Panc1 (cell line): Measurements from ENCODE around the gene TMEM244. TPM values are rescaled to one million over a fixed set of nuclear protein-coding genes. Genes with fewer than 3 reads are reported as not detected.
"Not testable (repeated sequence)": the region's sequence is repeated elsewhere in the genome, so short reads cannot be mapped to it uniquely, and the experiment has no call there.

ENCODE experiments used
- ATAC-seq: fragments of 200-7000 bp; cut with Tn5 transposase; 2 replicates; pipeline ENCODE4 v1.9.1; 2020; ENCODE audit warnings: mild to moderate bottlenecking, moderate library complexity
- BruUV-seq: library from RNA; stranded (reverse); fragments of 400-500 nt; replicated peaks from 2 replicates; lab custom pipeline; 2021; lab: Mats Ljungman, UMichigan
- CTCF ChIA-PET: fragments of 300-600 bp; sonication (Branson Sonifier 250); formaldehyde crosslinking; loops from one replicate; lab custom pipeline; 2022; ENCODE audit warnings: antibody characterized with exemption; lab: Charles Lee
- POLR2A ChIA-PET: fragments of 300-600 bp; sonication (Branson Sonifier 250); formaldehyde crosslinking; loops from one replicate; lab custom pipeline; 2022; ENCODE audit warnings: antibody characterized with exemption; lab: Charles Lee
- DNase-seq: peaks from one replicate; pipeline ENCODE4 v3.0.0-alpha.2; 2010; ENCODE audit warnings: low read depth, low spot score
- H3K27ac ChIP-seq: 2 replicates; pipeline ENCODE4 v1.5.1; 2011; ENCODE audit warnings: mild to moderate bottlenecking, low read length, inconsistent platforms
- H3K27me3 ChIP-seq: fragments of 200-500 bp; sonication (Bioruptor generic); 2 replicates; pipeline ENCODE4 v1.6.0; 2014; ENCODE audit warnings: low read length, inconsistent platforms; ENCODE audit not compliant: control insufficient read depth, insufficient read depth
- H3K36me3 ChIP-seq: fragments of 200-500 bp; sonication (Bioruptor generic); 2 replicates; pipeline ENCODE4 v1.5.1; 2014; ENCODE audit warnings: inconsistent platforms, mild to moderate bottlenecking, low read length, moderate library complexity; ENCODE audit not compliant: control insufficient read depth, insufficient read depth
- H3K4me1 ChIP-seq: 2 replicates; pipeline ENCODE4 v1.5.1; 2011; ENCODE audit warnings: inconsistent platforms, mild to moderate bottlenecking, low read length, moderate library complexity; ENCODE audit not compliant: control insufficient read depth, insufficient read depth
- H3K4me3 ChIP-seq, 2 experiments: 2 replicates each; pipeline ENCODE4 v1.5.1; 2011 to 2012; ENCODE audit warnings: low read depth in 2 of 2, low read length in 2 of 2, mild to moderate bottlenecking in 2 of 2, inconsistent platforms in 1 of 2, moderate library complexity in 1 of 2
- H3K9me3 ChIP-seq: fragments of 200-500 bp; sonication (Bioruptor generic); 2 replicates; pipeline ENCODE4 v1.5.1; 2014; ENCODE audit warnings: low read depth, mild to moderate bottlenecking, inconsistent platforms, low read length, moderate library complexity; ENCODE audit not compliant: control insufficient read depth, insufficient read depth
- CTCF ChIP-seq: fragments of 450-650 bp; IDR thresholded peaks from 2 replicates; pipeline ENCODE4 v1.5.1; 2017; ENCODE audit warnings: mild to moderate bottlenecking
- POLR2AphosphoS5 ChIP-seq: IDR thresholded peaks from 2 replicates; pipeline ENCODE4 v1.6.1; 2012; ENCODE audit warnings: mild to moderate bottlenecking, low read depth, low read length, moderate library complexity
- SIN3A ChIP-seq: IDR thresholded peaks from 2 replicates; pipeline ENCODE4 v1.6.1; 2012; ENCODE audit warnings: low read depth, mild to moderate bottlenecking, low read length, moderate library complexity, borderline replicate concordance; ENCODE audit not compliant: insufficient read depth
- TCF7L2 ChIP-seq: IDR thresholded peaks from 2 replicates; pipeline ENCODE4 v1.6.1; 2011; ENCODE audit warnings: mild to moderate bottlenecking, low read depth, low read length, inconsistent platforms
- in situ Hi-C: cut with HindIII; loops from 2 replicates; pipeline ENCODE4 v1.10.0; 2016; ENCODE audit warnings: low sequenced_read_pairs, low pct_unique_long_range_greater_than_20kb
- intact Hi-C: fragments of 100-400 bp; cut with micrococcal nuclease; formaldehyde crosslinking; loops from one replicate; pipeline ENCODE4 v1.10.0; 2022; ENCODE audit not compliant: unreplicated experiment
- total RNA-seq: library from RNA; stranded (reverse); gene quantifications from one replicate; pipeline ENCODE4 v1.2.1, GENCODE V29; 2021; ENCODE audit not compliant: unreplicated experiment
- TF ChIP-seq, protein P1 (sequence below), 2 experiments: IDR thresholded peaks; 2 replicates each; pipeline ENCODE4 v1.6.1; 2011 to 2012; ENCODE audit warnings: low read depth in 2 of 2, control low read depth in 1 of 2, low read length in 1 of 2, mild to moderate bottlenecking in 1 of 2, moderate library complexity in 1 of 2; ENCODE audit not compliant: insufficient read depth in 1 of 2

Gene TMEM244
- total RNA-seq, 1 experiment from 2014 or later = not detected

- ChIA-PET POLR2A (no interaction called here), CTCF (no interaction called here)
- intact Hi-C loops = no loop called here
These were observed 18.2 kb downstream of the TMEM244 start for GRCh38 chr6:129842881-129843409.

GRCh38 chr6:129842137-129842536 is 19.0 kb downstream of the TMEM244 start:
- CTCF ChIA-PET = no interaction called here
- BruUV-seq = no TSS peak
- DNase-seq (no peak), ATAC-seq (no peak)
- Histone ChIP-seq H3K9me3 (no peaks in the 10 kb centered on the region), H3K27ac (no peak overlapping the region), H3K4me1 (no peaks in the 10 kb centered on the region), H3K36me3 (no peaks in the 10 kb centered on the region), H3K4me3 (no peak overlapping the region), H3K27me3 (no peaks in the 10 kb centered on the region)
- in situ Hi-C loops = no loop called here
- POLR2A ChIA-PET = no interaction called here
- intact Hi-C loops = no loop called here
- TF ChIP-seq, protein P1, sequence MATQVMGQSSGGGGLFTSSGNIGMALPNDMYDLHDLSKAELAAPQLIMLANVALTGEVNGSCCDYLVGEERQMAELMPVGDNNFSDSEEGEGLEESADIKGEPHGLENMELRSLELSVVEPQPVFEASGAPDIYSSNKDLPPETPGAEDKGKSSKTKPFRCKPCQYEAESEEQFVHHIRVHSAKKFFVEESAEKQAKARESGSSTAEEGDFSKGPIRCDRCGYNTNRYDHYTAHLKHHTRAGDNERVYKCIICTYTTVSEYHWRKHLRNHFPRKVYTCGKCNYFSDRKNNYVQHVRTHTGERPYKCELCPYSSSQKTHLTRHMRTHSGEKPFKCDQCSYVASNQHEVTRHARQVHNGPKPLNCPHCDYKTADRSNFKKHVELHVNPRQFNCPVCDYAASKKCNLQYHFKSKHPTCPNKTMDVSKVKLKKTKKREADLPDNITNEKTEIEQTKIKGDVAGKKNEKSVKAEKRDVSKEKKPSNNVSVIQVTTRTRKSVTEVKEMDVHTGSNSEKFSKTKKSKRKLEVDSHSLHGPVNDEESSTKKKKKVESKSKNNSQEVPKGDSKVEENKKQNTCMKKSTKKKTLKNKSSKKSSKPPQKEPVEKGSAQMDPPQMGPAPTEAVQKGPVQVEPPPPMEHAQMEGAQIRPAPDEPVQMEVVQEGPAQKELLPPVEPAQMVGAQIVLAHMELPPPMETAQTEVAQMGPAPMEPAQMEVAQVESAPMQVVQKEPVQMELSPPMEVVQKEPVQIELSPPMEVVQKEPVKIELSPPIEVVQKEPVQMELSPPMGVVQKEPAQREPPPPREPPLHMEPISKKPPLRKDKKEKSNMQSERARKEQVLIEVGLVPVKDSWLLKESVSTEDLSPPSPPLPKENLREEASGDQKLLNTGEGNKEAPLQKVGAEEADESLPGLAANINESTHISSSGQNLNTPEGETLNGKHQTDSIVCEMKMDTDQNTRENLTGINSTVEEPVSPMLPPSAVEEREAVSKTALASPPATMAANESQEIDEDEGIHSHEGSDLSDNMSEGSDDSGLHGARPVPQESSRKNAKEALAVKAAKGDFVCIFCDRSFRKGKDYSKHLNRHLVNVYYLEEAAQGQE (IDR thresholded peaks at IDR 0.05; ENCODE audit: insufficient read depth in 1 of 2, low read depth in 2 of 2, low read length in 1 of 2) = no peak
- TF ChIP-seq SIN3A = no peak

More at GRCh38 chr6:129842881-129843409, 18.2 kb downstream of the TMEM244 start:
- BruUV-seq = no TSS peak
- in situ Hi-C loops = no loop called here
- Histone ChIP-seq H3K27ac (no peak overlapping the region), H3K4me1 (no peaks in the 10 kb centered on the region), H3K9me3 (no peaks in the 10 kb centered on the region), H3K27me3 (no peaks in the 10 kb centered on the region), H3K36me3 (no peaks in the 10 kb centered on the region), H3K4me3 (no peak overlapping the region)
- TF ChIP-seq SIN3A (no peak), POLR2AphosphoS5 (no peak), TCF7L2 (no peak), CTCF (no peak)
- TF ChIP-seq, protein P1 (IDR thresholded peaks at IDR 0.05; ENCODE audit: insufficient read depth in 1 of 2, low read depth in 2 of 2, low read length in 1 of 2) = no peak
- DNase-seq (no peak), ATAC-seq (no peak)

- intact Hi-C loops, H3K4me3 ChIP-seq, H3K4me1 ChIP-seq, H3K9me3 ChIP-seq, CTCF ChIA-PET, H3K27ac ChIP-seq, ATAC-seq, BruUV-seq, POLR2A ChIA-PET, in situ Hi-C loops, H3K36me3 ChIP-seq, H3K27me3 ChIP-seq, DNase-seq: not testable (repeated sequence)
These were observed 21.6 kb downstream of the TMEM244 start for GRCh38 chr6:129839562-129839961.
